SKM-1 treated with dmso at 0.1 percent for 144 hours (cell line): ENCODE data around the gene YPEL5.

Source experiments
- DNase-seq: peaks from one replicate; lab custom pipeline; 2025; ENCODE audit not compliant: unreplicated experiment; lab: John Stamatoyannopoulos, UW

Gene YPEL5

GRCh38 chr2:30164131-30164925, 17.5 kb downstream of the YPEL5 start:
- DNase-seq, result no peak

- peak; percentile 95 for DNase-seq
Measured at GRCh38 chr2:30165050-30165520, 18.3 kb downstream of the YPEL5 start.

GRCh38 chr2:30165617-30166016, 18.8 kb downstream of the YPEL5 start:
- no peak for DNase-seq

- no peak for DNase-seq
Measured at GRCh38 chr2:30172627-30173026, 25.8 kb downstream of the YPEL5 start.

GRCh38 chr2:30177440-30177839, 30.6 kb downstream of the YPEL5 start:
- DNase-seq, result no peak

GRCh38 chr2:30177956-30178355, 31.1 kb downstream of the YPEL5 start:
- DNase-seq, result no peak

GRCh38 chr2:30178618-30179434, 32.0 kb downstream of the YPEL5 start:
- DNase-seq, result no peak

GRCh38 chr2:30179536-30179935, 32.7 kb downstream of the YPEL5 start:
- DNase-seq, result no peak

GRCh38 chr2:30180226-30180625, 33.4 kb downstream of the YPEL5 start:
- no peak for DNase-seq

- DNase-seq, result no peak
Measured at GRCh38 chr2:30181176-30181575, 34.4 kb downstream of the YPEL5 start.

- DNase-seq, result no peak
Measured at GRCh38 chr2:30184035-30184434, 37.2 kb downstream of the YPEL5 start.

GRCh38 chr2:30185178-30185577, 38.4 kb downstream of the YPEL5 start:
- DNase-seq, result peak; percentile 23

- DNase-seq, result no peak
Measured at GRCh38 chr2:30188292-30188691, 41.5 kb downstream of the YPEL5 start.

- DNase-seq, result no peak
Measured at GRCh38 chr2:30190637-30191036, 43.8 kb downstream of the YPEL5 start.

GRCh38 chr2:30191107-30191506, 44.3 kb downstream of the YPEL5 start:
- no peak for DNase-seq

GRCh38 chr2:30191819-30192271, 45.0 kb downstream of the YPEL5 start:
- DNase-seq, result no peak

GRCh38 chr2:30192314-30192713, 45.5 kb downstream of the YPEL5 start:
- no peak for DNase-seq

- no peak for DNase-seq
Measured at GRCh38 chr2:30193104-30193681, 46.4 kb downstream of the YPEL5 start.

GRCh38 chr2:30194421-30194820, 47.6 kb downstream of the YPEL5 start:
- no peak for DNase-seq

GRCh38 chr2:30195016-30195415, 48.2 kb downstream of the YPEL5 start:
- no peak for DNase-seq

GRCh38 chr2:30197570-30198192, 50.9 kb downstream of the YPEL5 start:
- no peak for DNase-seq
